GM19467 (cell line): ENCODE results near the gene PRKD3.

ENCODE experiments used
- ATAC-seq: cut with Tn5 transposase; IDR thresholded peaks from one replicate; pipeline ENCODE4 v1.9.1; 2021; ENCODE audit warnings: mild to moderate bottlenecking, moderate library complexity; ENCODE audit not compliant: unreplicated experiment

Gene PRKD3

DNA sequence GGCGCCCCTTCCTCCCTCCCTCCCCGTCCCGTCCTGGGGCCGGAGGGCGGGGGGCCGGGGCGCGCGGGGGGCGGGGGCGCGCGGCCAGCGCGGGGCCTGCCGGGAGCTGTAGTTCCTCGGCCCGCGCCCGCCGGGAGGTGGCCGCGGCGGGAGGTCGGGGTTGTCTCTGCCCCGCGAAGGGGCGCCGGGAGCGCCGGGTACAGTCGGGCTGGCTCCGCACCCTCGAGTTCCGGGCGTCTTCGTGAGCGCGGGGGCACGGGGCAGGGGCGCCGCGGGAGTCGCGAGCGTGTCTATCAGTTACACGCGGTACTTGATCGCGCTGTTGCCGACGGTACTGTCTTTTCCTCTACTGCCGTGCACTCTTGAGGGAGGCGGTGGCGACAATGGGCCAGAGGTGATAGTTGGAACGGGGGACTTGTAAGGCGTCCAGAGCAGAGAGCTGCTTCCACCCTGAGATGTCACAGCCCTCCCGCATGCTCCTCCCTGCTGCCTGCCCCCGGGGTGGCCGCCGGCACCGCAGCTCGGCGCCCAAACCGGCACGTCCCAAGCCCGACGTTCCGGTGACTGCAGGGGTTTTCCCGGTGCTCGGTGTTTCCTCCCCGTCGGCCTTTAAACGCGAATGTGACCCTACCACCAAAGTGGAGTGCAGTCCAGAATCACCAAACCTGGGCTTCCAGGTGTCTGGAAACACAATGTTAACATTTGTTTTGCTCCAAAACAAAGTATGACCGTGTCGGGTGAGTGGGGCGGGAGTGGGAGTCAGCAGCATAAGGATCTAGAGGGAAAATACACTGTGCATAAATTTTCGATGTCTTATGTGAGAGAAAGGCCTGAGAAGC lies at the start of gene PRKD3:
PRKD3 (minus strand) TSS at position 48 of the 839 bp plus-strand sequence. CDS start 8,309 bp downstream, outside the sequence.
- peak; percentile 64 for ATAC-seq

DNA sequence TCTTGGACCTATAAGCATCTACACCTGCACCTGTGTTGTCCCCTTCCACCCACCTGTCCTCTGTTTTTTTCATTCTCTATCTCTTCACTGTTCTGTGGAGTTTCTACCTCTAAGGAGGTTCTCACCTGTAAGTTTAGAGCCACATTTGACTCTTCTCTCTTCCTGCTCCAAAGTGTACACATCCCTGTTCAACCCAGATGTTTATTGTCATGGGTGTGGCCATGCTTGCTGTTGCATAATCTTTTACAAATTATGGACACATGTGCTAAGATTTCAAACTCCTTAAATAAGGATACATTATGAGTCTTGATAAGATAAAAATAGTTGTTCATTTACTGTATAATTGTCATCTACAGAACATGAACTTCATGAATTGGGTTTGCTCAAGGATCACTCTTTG lies 47.4 kb upstream of the PRKD3 start:
- no peak for ATAC-seq

DNA sequence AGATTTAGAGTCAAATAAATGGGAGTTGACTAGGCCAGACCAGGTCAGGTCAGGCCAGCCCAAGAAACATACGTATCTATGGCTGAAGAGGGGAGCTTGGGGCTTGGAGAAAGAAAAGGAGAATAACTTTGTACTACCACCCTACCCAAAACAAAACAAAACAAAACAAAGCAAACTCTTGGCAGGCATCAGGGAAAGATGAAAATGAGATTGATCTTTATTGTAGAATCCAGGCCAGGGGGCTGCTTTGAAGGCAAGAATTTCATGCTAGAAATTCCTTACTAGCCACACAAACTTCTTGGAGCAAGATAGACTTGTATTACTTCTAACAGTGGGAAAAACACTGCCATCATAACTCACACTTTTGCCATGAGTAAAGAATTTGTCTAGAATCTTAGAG lies 46.0 kb upstream of the PRKD3 start:
- no peak for ATAC-seq

DNA sequence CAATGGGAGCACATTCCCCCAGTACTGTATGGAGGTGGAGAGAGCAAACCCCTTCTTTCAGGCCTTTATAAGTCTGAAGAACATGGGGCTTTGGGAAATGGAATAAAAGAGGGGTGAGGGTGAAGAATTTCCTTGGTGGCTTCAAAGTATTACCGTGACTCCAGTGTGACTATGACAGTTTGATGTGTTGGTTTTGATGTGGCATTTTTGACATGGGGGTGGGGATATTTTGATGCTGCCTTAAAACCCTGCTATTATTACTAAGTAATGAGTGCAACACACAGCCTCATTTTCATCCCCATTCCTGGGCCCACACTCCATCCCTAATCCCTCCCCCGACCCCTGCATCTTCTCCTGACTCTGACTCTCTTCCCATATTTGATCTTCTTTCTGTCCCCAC lies 43.4 kb upstream of the PRKD3 start:
- no peak for ATAC-seq

DNA sequence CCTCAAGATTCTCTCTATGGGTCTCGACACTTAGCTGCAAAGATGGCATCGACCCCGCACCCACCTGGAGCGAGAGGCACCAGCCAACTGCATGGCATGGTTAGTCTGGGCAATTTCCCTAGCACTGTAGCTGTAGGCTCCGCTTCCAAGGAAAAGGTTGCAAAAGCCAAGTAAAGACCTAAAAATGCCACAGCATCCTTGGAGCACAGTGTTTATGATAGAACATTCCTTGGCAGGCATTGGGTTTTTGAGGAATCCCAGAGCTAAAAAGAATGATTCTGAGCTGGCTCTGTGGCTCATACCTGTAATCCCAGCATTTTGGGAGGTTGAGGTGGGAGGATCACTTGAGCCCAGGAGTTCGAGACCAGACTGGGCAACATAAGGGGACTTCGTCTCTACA lies 42.7 kb upstream of the PRKD3 start:
- ATAC-seq = no peak

DNA sequence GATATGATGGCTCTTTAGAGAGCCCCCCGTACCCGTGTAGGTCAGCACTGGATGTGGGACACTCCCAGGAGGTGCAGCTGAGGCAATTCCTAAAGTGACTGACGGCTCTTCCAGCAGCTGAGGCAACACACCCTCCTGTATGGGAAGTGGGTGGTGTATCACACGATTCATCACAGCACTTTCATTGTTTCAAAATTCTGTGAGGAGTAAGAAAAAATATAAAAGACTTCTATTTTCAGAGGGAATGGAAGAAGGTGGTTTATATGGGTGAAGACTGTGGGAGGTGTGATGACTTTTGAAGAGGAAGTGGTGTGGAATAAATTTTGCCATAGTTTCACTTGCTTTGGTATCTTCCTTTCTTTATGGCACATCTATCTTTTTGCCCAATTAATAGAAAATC lies 42.1 kb upstream of the PRKD3 start:
- ATAC-seq = no peak

DNA sequence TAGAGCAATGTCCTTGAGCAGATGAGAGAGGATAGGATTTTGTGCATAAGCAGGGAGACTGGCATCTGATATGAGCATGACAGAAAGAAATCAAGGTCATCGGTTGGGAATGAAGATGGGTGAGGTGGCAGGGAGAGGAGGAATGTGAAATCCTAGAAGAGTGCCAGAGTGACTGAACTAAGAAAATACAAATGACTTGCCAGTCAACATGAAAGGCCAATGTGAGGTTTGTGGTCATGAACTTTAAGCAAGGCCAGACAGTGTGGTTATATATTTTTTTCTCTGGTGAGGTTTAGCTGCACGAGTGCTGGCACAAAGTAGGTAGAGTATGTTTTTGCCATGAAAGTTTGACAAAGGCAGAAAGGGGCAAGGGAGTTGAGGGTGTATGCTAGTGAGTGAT lies 41.0 kb upstream of the PRKD3 start:
- ATAC-seq = no peak

DNA sequence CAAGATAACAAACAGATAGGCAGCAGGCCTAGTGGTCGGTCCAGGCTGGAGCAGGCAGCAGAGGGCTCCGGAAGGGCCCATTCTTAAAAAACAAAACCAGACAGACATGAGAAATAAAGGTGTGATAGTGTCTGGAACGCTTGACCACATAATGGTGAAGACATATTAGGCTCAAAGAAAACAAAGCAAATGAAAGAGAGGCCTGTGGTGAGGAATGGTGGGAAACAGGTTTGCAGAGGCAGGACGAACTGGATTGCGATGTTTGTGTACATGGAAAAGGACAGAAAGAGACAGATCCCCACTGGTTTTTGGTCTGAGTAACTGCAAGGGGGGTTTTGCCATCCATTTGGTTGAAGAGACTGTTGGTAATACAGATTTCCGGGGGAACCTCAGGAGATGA lies 39.7 kb upstream of the PRKD3 start:
- no peak for ATAC-seq

DNA sequence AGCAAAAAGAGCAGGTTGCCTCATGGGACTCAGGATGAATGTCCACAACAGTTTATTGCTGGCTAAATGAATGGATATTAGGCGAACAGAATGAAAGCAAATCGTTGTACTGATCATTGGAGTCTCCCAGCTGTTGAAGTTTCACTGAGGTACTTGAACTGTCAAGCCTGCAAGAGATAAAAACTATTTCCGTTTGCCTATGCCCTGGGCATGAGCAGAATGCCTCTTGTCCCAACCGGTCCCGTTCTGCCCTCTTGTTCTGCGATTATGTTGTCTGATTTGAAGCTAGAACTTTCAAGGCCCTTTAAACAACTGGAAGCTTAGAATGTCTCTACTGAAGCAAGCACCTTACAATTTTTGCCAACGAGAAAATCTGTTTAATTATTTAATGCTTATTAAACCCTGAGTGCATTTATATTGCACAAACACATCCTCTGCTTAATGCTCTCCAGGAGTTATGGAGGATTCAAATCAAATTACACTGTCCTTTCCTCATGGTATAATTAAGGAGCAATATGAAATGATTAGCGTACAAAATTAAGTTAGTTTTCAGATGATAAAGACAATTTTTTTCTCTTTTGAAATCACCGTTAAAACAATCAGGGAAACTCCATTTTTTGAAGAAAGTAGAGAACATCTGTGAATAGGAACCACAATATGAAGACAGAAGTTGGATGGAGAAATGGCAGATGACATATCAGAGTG lies 37.5 kb upstream of the PRKD3 start:
- ATAC-seq = no peak

DNA sequence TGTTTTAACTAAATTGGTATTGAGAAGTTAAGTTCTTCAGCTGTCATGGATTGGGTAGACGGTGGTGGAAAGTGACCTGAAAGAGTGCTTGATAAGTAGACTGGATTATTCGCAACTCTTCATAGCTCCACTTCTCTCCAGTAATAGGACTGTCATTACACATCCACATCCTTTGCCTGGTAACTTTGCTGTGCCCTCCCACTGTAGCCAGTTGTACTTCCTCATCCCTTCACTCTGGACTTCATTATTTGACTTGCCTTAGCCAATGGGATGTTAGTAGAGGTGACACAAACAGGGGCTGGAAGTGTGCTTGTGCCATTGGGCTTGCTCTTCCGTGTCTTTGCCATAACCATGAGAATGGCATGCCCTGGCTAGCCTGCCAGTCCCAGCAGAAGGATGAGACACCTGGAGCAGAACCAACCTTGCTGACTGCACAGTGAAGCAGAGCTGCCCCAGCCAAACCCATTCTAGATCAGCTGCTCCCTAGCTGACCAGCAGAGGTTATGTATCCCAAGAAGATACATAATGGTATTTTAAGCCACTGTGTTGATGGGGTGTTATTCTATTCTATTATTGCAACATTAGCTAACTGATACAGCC lies 36.7 kb upstream of the PRKD3 start:
- ATAC-seq = no peak

DNA sequence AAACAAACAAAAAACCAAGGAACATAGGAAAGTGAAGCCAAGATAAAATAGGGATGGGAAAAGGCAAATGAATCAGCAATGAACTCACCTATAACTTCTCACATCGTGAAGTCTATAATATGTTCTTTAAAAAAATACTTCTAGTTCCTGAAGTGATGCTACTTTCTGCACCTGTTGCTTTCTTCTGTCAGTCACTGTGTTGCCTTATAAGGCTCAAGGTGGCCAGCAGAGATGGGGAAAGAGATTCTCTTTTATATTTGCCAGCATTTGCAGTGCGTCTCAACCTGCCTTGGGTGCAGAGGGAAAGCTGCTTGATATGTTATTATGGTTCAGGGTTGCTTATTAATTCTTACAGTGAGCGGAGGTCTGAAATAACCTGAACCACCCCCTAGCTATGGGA lies 33.8 kb upstream of the PRKD3 start:
- no peak for ATAC-seq

DNA sequence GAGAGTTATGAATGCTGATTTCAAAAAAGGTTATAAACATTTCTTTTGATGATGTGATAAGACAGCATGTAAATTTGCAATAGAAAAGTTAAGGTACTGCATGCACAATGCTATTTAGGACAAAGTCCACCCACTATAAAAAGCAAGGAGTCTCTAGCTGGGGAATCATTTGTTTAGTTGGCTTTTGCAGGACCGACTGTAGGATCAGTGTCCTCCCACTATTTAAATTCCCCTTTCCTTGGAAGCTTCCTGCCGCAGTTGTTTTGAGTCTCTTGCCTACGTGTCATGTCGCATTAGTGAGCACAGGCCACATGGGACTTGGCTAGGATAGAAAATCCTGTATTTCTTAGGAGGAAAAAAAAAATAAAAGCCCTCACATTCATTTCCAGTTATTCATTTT lies 32.9 kb upstream of the PRKD3 start:
- ATAC-seq = no peak

DNA sequence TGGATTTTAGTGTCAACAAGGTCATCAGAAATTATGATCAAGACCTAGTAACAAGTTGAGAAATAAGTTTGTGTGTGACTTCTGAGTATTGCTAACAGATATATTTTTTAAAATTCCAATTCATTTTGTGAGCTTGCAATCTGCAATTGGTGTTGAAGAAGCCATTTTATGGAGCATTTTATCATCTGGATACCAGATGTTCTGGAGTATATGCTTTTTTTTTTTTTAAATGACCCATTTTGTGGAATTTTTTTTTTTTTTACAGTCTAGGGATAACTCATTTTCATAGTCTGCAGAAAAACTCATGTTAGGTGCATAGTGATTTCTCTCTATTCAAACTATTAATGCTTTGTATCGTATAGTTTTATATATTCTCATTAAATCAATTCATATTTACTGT lies 32.4 kb upstream of the PRKD3 start:
- no peak for ATAC-seq

DNA sequence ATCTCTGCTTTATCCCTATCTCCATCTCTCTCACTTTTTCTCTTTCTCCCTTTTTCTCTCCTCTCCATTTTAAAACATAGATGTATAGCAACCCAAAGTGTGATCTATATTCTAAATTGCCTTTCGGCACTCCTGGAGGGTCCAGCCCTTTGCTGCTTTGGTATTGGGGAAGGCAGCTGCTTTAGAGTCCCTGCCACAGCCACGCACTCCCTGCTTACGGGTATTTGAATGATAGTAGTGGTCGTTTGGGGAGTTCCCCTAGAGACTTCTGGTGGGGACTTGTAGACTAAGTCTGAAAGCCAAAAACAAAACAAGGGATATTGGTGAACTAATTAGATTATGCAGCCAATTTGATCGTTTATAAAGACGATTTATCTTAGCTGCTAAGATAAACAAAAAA lies 31.7 kb upstream of the PRKD3 start:
- ATAC-seq = no peak

DNA sequence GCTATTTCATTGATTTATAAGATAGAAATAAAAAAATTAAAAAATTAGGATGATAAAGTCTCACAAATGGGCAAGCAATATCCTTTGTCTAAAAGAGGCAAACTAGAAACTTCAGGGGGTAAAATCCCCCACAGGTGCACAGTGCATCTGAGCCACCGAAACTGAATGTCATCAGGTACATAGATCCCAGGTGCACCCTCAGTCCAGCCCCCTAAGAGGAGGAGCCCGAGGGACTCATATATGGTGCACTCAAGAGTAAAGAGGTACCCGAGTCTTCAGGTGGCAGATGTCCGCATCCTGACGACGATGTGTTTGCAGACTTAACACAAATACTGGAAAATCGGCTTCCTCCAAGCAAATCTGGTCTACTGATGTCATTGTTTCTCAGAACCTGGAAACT lies 31.1 kb upstream of the PRKD3 start:
- no peak for ATAC-seq

DNA sequence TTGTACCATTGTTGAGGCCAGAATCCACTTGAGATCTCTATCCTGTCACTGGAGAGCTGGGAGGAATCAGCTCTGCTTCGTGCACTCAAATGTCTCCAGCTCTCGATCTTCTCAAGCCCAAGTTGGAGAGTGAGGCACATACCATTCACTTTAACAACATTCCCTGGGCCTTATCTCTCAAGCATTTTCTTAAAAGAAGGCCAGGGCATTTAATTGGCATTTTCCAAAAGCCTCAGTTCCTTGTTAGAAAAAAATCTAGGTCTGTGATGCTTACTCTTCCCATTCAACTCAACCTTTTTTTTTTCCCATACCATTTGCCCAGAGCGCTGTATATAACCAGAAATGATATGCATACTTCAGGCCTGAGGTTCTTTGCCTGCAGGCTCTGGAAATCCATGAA lies 29.9 kb upstream of the PRKD3 start:
- no peak for ATAC-seq

DNA sequence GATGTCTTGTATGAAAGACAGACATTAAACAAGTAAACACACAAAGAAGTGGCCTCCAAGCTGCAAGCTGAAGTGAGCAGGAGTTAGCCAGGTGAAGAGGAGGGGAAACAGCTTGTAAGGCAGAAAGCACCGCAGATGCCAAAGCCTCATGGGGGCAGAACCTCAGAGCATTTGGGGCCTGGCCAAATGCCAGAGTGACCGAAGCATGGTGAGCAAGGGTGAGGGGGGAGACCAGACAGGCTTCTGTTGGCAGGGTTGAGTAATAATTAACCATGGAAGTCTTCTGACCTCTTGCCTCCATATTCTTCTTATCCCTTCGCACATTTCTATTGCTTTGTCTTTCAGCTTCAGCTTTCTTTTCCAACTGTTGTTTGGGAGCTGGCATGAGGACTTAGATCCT lies 25.4 kb upstream of the PRKD3 start:
- peak; percentile 59 for ATAC-seq

DNA sequence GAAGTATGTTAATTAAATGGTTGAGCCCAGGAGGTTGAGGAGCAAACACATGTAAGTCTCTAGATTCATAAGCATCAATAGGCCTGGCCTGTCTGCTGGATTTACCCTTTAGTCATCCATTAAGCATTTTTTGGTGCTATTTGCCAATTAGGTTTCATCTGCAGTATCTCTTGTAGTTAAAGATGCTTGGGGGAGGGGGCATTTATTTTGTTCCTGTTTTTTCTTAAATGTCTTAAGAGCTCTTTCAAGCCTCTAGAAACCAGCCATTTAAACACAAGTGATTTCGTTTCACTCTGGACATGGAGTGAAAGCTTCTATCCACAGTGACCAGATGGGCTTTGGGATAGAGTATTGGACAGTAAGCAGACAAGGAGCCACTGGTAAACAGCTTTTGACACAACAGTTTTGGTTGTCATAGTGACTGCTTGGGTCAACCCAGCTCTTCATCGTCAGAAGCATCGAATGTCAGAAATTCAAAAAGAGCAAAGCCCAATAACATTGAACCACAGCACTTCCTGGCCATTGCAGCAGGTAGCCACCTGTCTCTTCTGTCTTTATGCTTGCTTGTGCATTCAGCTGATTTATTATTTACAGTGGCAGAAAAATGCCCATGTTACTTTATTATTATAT lies 24.7 kb upstream of the PRKD3 start:
- ATAC-seq = no peak

DNA sequence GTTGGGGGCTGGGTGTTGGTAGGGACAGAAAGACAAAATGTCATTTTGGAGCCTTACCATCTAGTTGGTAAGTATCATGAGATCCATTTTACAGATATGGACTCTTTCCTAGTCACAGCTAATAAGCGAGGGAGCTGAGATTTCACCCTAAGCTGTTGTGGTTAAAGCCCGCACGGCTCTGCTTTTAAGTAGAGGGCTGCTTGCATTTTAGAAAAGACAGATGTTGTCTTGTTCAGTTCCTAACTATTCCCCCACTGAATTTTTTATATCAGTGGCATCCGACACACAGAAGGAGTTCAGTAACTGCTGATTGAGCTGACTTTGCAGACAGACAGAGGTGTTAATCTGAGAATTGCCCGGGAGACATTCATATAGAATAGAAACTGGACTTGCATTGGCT lies 23.5 kb upstream of the PRKD3 start:
- no peak for ATAC-seq

DNA sequence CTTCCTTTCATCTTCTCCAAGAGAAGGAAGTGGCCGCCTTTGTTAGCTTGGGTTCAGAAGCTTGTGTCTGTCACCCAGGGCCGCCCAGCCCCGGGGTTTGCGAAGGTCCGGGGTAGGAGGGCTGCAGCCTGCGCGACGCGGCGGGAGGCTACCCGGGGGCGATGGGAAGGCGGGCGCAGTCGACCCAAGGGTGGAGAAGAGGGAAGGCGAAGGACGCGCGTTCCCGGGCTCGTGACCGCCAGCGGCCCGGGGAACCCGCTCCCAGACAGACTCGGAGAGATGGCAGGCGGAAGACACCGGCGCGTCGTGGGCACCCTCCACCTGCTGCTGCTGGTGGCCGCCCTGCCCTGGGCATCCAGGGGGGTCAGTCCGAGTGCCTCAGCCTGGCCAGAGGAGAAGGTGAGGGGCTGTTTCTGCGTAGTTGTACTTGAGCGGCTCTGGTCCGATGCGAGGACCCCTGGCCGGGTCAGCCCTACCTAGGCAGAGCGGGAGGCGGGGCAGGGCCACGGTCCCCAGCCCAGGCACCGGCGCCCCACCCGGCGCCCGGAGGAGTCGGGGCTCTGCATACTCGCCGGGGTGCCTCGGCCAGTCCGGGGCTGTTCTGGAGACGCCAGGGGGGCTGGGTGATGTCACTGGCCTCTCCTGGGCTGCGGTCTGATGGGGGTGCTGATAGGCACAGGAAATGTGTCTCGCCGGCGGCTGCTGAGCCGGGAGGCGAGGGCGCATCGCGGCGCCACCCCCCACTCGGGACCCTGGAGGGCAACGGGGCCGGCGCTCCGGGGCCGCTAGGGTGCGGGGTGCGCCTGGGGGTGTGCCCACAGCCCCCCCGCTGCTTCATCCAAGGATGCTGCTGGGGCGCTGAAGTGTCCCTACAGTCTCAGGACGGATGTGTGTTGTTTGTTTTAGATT lies 20.1 kb upstream of the PRKD3 start, which contains the start of gene QPCT:
QPCT (plus strand) TSS at position 178 of the 909 bp plus-strand sequence; CDS start at position 280, 102 bp downstream.
- ATAC-seq = no peak
